Upper lobe of right lung (tissue), 1 donor: Measurements from ENCODE around the gene GID8. TPM values are rescaled to one million over a fixed set of nuclear protein-coding genes. Genes with fewer than 3 reads are reported as not detected.
A peak's percentile ranks its signal among the peaks of the same experiment; 100 is the strongest.

Experiments
- ATAC-seq: fragments of 200-7000 bp; cut with Tn5 transposase; one replicate; pipeline ENCODE4 v1.9.1; 2020; ENCODE audit warnings: mild to moderate bottlenecking, moderate library complexity
- DNase-seq: peaks from one replicate; pipeline ENCODE4 v3.0.0-alpha.2; 2020
- H3K27ac ChIP-seq: fragments of 200-600 bp; one replicate; pipeline ENCODE4 v1.8.0; 2022
- H3K27me3 ChIP-seq: fragments of 200-600 bp; one replicate; pipeline ENCODE4 v1.8.0; 2022; ENCODE audit warnings: mild to moderate bottlenecking
- H3K36me3 ChIP-seq: fragments of 200-600 bp; one replicate; pipeline ENCODE4 v1.8.0; 2022
- H3K4me1 ChIP-seq: fragments of 200-600 bp; one replicate; pipeline ENCODE4 v1.8.0; 2022
- H3K4me3 ChIP-seq: fragments of 200-600 bp; one replicate; pipeline ENCODE4 v1.8.0; 2022; ENCODE audit warnings: mild to moderate bottlenecking
- H3K9me3 ChIP-seq: fragments of 200-600 bp; one replicate; pipeline ENCODE4 v1.8.0; 2022
- CTCF ChIP-seq: fragments of 200-600 bp; IDR thresholded peaks from one replicate; pipeline ENCODE4 v1.8.0; 2022; ENCODE audit warnings: antibody characterized with exemption
- intact Hi-C: fragments of 100-400 bp; cut with DNase I; formaldehyde crosslinking; loops from one replicate; pipeline ENCODE4 v1.11.0; 2022
- total RNA-seq: library from RNA; stranded (reverse); fragmentation: NEBNext Ultra II Directional; extraction: Animal tissue kit (Norgen Biotek cat#: 25700); gene quantifications from one replicate; pipeline ENCODE4 v1.2.1, GENCODE V29; 2021
- donor health status: DM: no; HTN: yes; CAD: no; lungs with severe emphysema.

GID8 gene
- total RNA-seq, 1 donor from 2014 or later, result 27.4 TPM

GRCh38 chr20:62972845-62973745 lies 35.1 kb downstream of the GID8 start:
- peak overlapping the region; percentile 19 for H3K4me3 ChIP-seq
- no peak overlapping the region for H3K27ac ChIP-seq
- H3K9me3 ChIP-seq, result no peaks in the 10 kb centered on the region
- TF ChIP-seq CTCF, result no peak
- H3K27me3 ChIP-seq, result peaks cover 70% of the 10 kb centered on the region
- ATAC-seq (no peak), DNase-seq (no peak)
- intact Hi-C loops, result no loop called here
- H3K4me1 ChIP-seq, result peaks cover 8% of the 10 kb centered on the region
- H3K36me3 ChIP-seq, result no peaks in the 10 kb centered on the region

- no peak for ATAC-seq
- Histone ChIP-seq H3K27ac (no peak overlapping the region), H3K27me3 (peaks cover 86% of the 10 kb centered on the region), H3K4me3 (no peak overlapping the region), H3K36me3 (no peaks in the 10 kb centered on the region), H3K4me1 (peaks cover 11% of the 10 kb centered on the region), H3K9me3 (no peaks in the 10 kb centered on the region)
- TF ChIP-seq CTCF, result no peak
- intact Hi-C loops, result no loop called here
- no peak for DNase-seq
These were observed 37.4 kb downstream of the GID8 start for GRCh38 chr20:62975251-62975760.

- Histone ChIP-seq H3K36me3 (no peaks in the 10 kb centered on the region), H3K4me1 (peaks cover 11% of the 10 kb centered on the region), H3K27me3 (peaks cover 86% of the 10 kb centered on the region), H3K9me3 (no peaks in the 10 kb centered on the region), H3K27ac (no peak overlapping the region), H3K4me3 (no peak overlapping the region)
- ATAC-seq (no peak), DNase-seq (no peak)
- intact Hi-C loops, result no loop called here
- no peak for TF ChIP-seq CTCF
These were observed 38.0 kb downstream of the GID8 start for GRCh38 chr20:62975812-62976508.

GRCh38 chr20:62976886-62977285 lies 38.9 kb downstream of the GID8 start:
- TF ChIP-seq CTCF, result no peak
- intact Hi-C loops, result no loop called here
- no peaks in the 10 kb centered on the region for H3K36me3 ChIP-seq
- DNase-seq, result no peak
- H3K27ac ChIP-seq, result no peak overlapping the region
- H3K4me3 ChIP-seq, result no peak overlapping the region
- H3K27me3 ChIP-seq, result peaks cover 91% of the 10 kb centered on the region
- ATAC-seq, result no peak
- no peaks in the 10 kb centered on the region for H3K9me3 ChIP-seq
- peaks cover 11% of the 10 kb centered on the region for H3K4me1 ChIP-seq

- no peak for TF ChIP-seq CTCF
- intact Hi-C loops, result no loop called here
- ATAC-seq, result peak; percentile 19
- H3K9me3 ChIP-seq, result no peaks in the 10 kb centered on the region
- no peak for DNase-seq
- no peak overlapping the region for H3K4me3 ChIP-seq
- H3K27ac ChIP-seq, result no peak overlapping the region
- H3K27me3 ChIP-seq, result peaks cover 96% of the 10 kb centered on the region
- H3K36me3 ChIP-seq, result no peaks in the 10 kb centered on the region
- H3K4me1 ChIP-seq, result peaks cover 7% of the 10 kb centered on the region
These were observed 39.9 kb downstream of the GID8 start for GRCh38 chr20:62977613-62978560.
